Activated CD4-positive, alpha-beta memory T cell treated with anti-CD3 and anti-CD28 coated beads for 36 hours (primary cell): ENCODE data around the gene PITPNC1. TPM values are rescaled to one million over a fixed set of nuclear protein-coding genes. Genes with fewer than 3 reads are reported as not detected.

Experiments used
- CTCF ChIA-PET: fragments of 350-600 bp; sonication (Branson Sonifier 250); formaldehyde crosslinking; loops from one replicate; lab custom pipeline; 2021; ENCODE audit warnings: antibody characterized with exemption, inconsistent platforms; lab: Charles Lee
- POLR2A ChIA-PET: fragments of 350-600 bp; sonication (Branson Sonifier 250); formaldehyde crosslinking; loops from one replicate; lab custom pipeline; 2021; ENCODE audit warnings: antibody characterized with exemption; lab: Charles Lee
- DNase-seq: peaks from one replicate; pipeline ENCODE4 v3.0.0-alpha.2; 2020
- H3K27ac Mint-ChIP-seq: one replicate; pipeline ENCODE4 v1.8.0; 2021; ENCODE audit warnings: mixed read lengths
- H3K27me3 Mint-ChIP-seq: one replicate; pipeline ENCODE4 v1.8.0; 2021; ENCODE audit warnings: mixed read lengths
- H3K36me3 Mint-ChIP-seq: one replicate; pipeline ENCODE4 v1.8.0; 2021; ENCODE audit warnings: mixed read lengths
- H3K4me1 Mint-ChIP-seq: one replicate; pipeline ENCODE4 v1.8.0; 2021; ENCODE audit warnings: low read depth, mixed read lengths
- H3K4me3 Mint-ChIP-seq: one replicate; pipeline ENCODE4 v1.8.0; 2021; ENCODE audit warnings: mild to moderate bottlenecking, mixed read lengths
- H3K9me3 Mint-ChIP-seq: one replicate; pipeline ENCODE4 v1.8.0; 2021; ENCODE audit warnings: mixed read lengths
- intact Hi-C: fragments of 100-400 bp; cut with micrococcal nuclease; formaldehyde crosslinking; loops from one replicate; pipeline ENCODE4 v1.15.1; 2023
- total RNA-seq, 2 experiments: library from RNA; stranded (reverse); gene quantifications; one replicate each; pipeline ENCODE4 v1.2.3, GENCODE V29; 2021

PITPNC1 gene
- total RNA-seq, 2 experiments from 2014 or later: 35.7 to 37.3 TPM

- peaks cover 3% of the 10 kb centered on the region for H3K9me3 Mint-ChIP-seq
- no peaks in the 10 kb centered on the region for H3K27me3 Mint-ChIP-seq
- ChIA-PET POLR2A (interaction anchor here (0.7 kb wide), 1 partner anchor 15 kb away, joined by 3 read pairs; no protein-coding TSS in a partner anchor), CTCF (no interaction called here)
- intact Hi-C loops: no loop called here
- H3K4me1 Mint-ChIP-seq: no peaks in the 10 kb centered on the region
- no peak for DNase-seq
- no peak overlapping the region for H3K4me3 Mint-ChIP-seq
- peaks cover 17% of the 10 kb centered on the region for H3K36me3 Mint-ChIP-seq
- H3K27ac Mint-ChIP-seq: no peak overlapping the region
Observed at GRCh38 chr17:67663457-67663856, 286.4 kb downstream of the PITPNC1 start.

GRCh38 chr17:67666028-67666427, 288.9 kb downstream of the PITPNC1 start:
- no peak overlapping the region for H3K4me3 Mint-ChIP-seq
- CTCF ChIA-PET: no interaction called here
- H3K9me3 Mint-ChIP-seq: no peaks in the 10 kb centered on the region
- peaks cover 12% of the 10 kb centered on the region for H3K36me3 Mint-ChIP-seq
- no peaks in the 10 kb centered on the region for H3K27me3 Mint-ChIP-seq
- intact Hi-C loops: no loop called here
- POLR2A ChIA-PET: no interaction called here
- H3K27ac Mint-ChIP-seq: no peak overlapping the region
- no peaks in the 10 kb centered on the region for H3K4me1 Mint-ChIP-seq
- DNase-seq: no peak

GRCh38 chr17:67666710-67667109, 289.6 kb downstream of the PITPNC1 start:
- H3K4me1 Mint-ChIP-seq: no peaks in the 10 kb centered on the region
- intact Hi-C loops: no loop called here
- peaks cover 7% of the 10 kb centered on the region for H3K36me3 Mint-ChIP-seq
- H3K9me3 Mint-ChIP-seq: no peaks in the 10 kb centered on the region
- H3K4me3 Mint-ChIP-seq: no peak overlapping the region
- ChIA-PET CTCF (no interaction called here), POLR2A (no interaction called here)
- H3K27ac Mint-ChIP-seq: no peak overlapping the region
- no peak for DNase-seq
- no peaks in the 10 kb centered on the region for H3K27me3 Mint-ChIP-seq

GRCh38 chr17:67671493-67671892, 294.4 kb downstream of the PITPNC1 start:
- no peak overlapping the region for H3K4me3 Mint-ChIP-seq
- H3K36me3 Mint-ChIP-seq: peaks cover 4% of the 10 kb centered on the region
- no peak overlapping the region for H3K27ac Mint-ChIP-seq
- no peaks in the 10 kb centered on the region for H3K27me3 Mint-ChIP-seq
- no peaks in the 10 kb centered on the region for H3K9me3 Mint-ChIP-seq
- H3K4me1 Mint-ChIP-seq: no peaks in the 10 kb centered on the region
- POLR2A ChIA-PET: no interaction called here
- intact Hi-C loops: no loop called here
- CTCF ChIA-PET: interaction anchor here (0.8 kb wide), 1 partner anchor 332 kb away, joined by 3 read pairs; no protein-coding TSS in a partner anchor
- DNase-seq: no peak

GRCh38 chr17:67672592-67673335, 295.7 kb downstream of the PITPNC1 start:
- CTCF ChIA-PET: no interaction called here
- Mint-ChIP-seq H3K36me3 (peaks cover 4% of the 10 kb centered on the region), H3K27me3 (no peaks in the 10 kb centered on the region), H3K4me3 (no peak overlapping the region), H3K9me3 (no peaks in the 10 kb centered on the region), H3K4me1 (no peaks in the 10 kb centered on the region), H3K27ac (no peak overlapping the region)
- no peak for DNase-seq
- intact Hi-C loops: no loop called here
- POLR2A ChIA-PET: no interaction called here

GRCh38 chr17:67675481-67675880, 298.4 kb downstream of the PITPNC1 start:
- ChIA-PET POLR2A (no interaction called here), CTCF (no interaction called here)
- no peaks in the 10 kb centered on the region for H3K36me3 Mint-ChIP-seq
- no peak for DNase-seq
- no peak overlapping the region for H3K4me3 Mint-ChIP-seq
- intact Hi-C loops: no loop called here
- H3K4me1 Mint-ChIP-seq: peaks cover 2% of the 10 kb centered on the region
- H3K27ac Mint-ChIP-seq: no peak overlapping the region
- H3K27me3 Mint-ChIP-seq: no peaks in the 10 kb centered on the region
- no peaks in the 10 kb centered on the region for H3K9me3 Mint-ChIP-seq

GRCh38 chr17:67676305-67676704, 299.2 kb downstream of the PITPNC1 start:
- Mint-ChIP-seq H3K4me1 (peaks cover 7% of the 10 kb centered on the region), H3K27me3 (no peaks in the 10 kb centered on the region), H3K27ac (no peak overlapping the region), H3K4me3 (no peak overlapping the region), H3K9me3 (no peaks in the 10 kb centered on the region), H3K36me3 (no peaks in the 10 kb centered on the region)
- DNase-seq: no peak
- intact Hi-C loops: no loop called here
- CTCF ChIA-PET: interaction anchor here (1.1 kb wide), 1 partner anchor 304 kb away, joined by 4 read pairs; no protein-coding TSS in a partner anchor
- POLR2A ChIA-PET: no interaction called here

- ChIA-PET CTCF (interaction anchor here (1.0 to 1.7 kb wide), 2 partner anchors 9 to 303 kb away, joined by 3 read pairs; no protein-coding TSS in a partner anchor), POLR2A (interaction anchor here (0.6 kb wide), 1 partner anchor 15 kb away, joined by 3 read pairs; no protein-coding TSS in a partner anchor)
- no peak overlapping the region for H3K27ac Mint-ChIP-seq
- H3K4me1 Mint-ChIP-seq: peaks cover 7% of the 10 kb centered on the region
- H3K9me3 Mint-ChIP-seq: no peaks in the 10 kb centered on the region
- no peak overlapping the region for H3K4me3 Mint-ChIP-seq
- H3K36me3 Mint-ChIP-seq: no peaks in the 10 kb centered on the region
- H3K27me3 Mint-ChIP-seq: no peaks in the 10 kb centered on the region
- intact Hi-C loops: no loop called here
- DNase-seq: no peak
Observed at GRCh38 chr17:67678414-67678813, 301.3 kb downstream of the PITPNC1 start.

- CTCF ChIA-PET: interaction anchor here (0.9 to 1.0 kb wide), 2 partner anchors 8 to 305 kb away, joined by 3 read pairs; no protein-coding TSS in a partner anchor
- POLR2A ChIA-PET: no interaction called here
- H3K27ac Mint-ChIP-seq: no peak overlapping the region
- no peaks in the 10 kb centered on the region for H3K27me3 Mint-ChIP-seq
- H3K4me1 Mint-ChIP-seq: peaks cover 7% of the 10 kb centered on the region
- no peak for DNase-seq
- no peaks in the 10 kb centered on the region for H3K9me3 Mint-ChIP-seq
- H3K36me3 Mint-ChIP-seq: no peaks in the 10 kb centered on the region
- intact Hi-C loops: no loop called here
- no peak overlapping the region for H3K4me3 Mint-ChIP-seq
Observed at GRCh38 chr17:67679225-67679624, 302.1 kb downstream of the PITPNC1 start.

- CTCF ChIA-PET: no interaction called here
- H3K27me3 Mint-ChIP-seq: no peaks in the 10 kb centered on the region
- intact Hi-C loops: no loop called here
- POLR2A ChIA-PET: no interaction called here
- peaks cover 7% of the 10 kb centered on the region for H3K4me1 Mint-ChIP-seq
- no peak for DNase-seq
- no peaks in the 10 kb centered on the region for H3K9me3 Mint-ChIP-seq
- H3K27ac Mint-ChIP-seq: no peak overlapping the region
- no peak overlapping the region for H3K4me3 Mint-ChIP-seq
- H3K36me3 Mint-ChIP-seq: no peaks in the 10 kb centered on the region
Observed at GRCh38 chr17:67679721-67680120, 302.6 kb downstream of the PITPNC1 start.

- DNase-seq: no peak
- H3K9me3 Mint-ChIP-seq: no peaks in the 10 kb centered on the region
- peak overlapping the region; percentile 35 for H3K27ac Mint-ChIP-seq
- H3K27me3 Mint-ChIP-seq: no peaks in the 10 kb centered on the region
- H3K4me3 Mint-ChIP-seq: no peak overlapping the region
- H3K4me1 Mint-ChIP-seq: peaks cover 7% of the 10 kb centered on the region
- ChIA-PET POLR2A (no interaction called here), CTCF (no interaction called here)
- intact Hi-C loops: no loop called here
- no peaks in the 10 kb centered on the region for H3K36me3 Mint-ChIP-seq
Observed at GRCh38 chr17:67680445-67681224, 303.6 kb downstream of the PITPNC1 start.

GRCh38 chr17:67682196-67682595, 305.1 kb downstream of the PITPNC1 start:
- ChIA-PET CTCF (no interaction called here), POLR2A (no interaction called here)
- H3K27ac Mint-ChIP-seq: no peak overlapping the region

More at GRCh38 chr17:67682196-67682595, 305.1 kb downstream of the PITPNC1 start:
- intact Hi-C loops: no loop called here
- H3K36me3 Mint-ChIP-seq: no peaks in the 10 kb centered on the region
- H3K4me3 Mint-ChIP-seq: no peak overlapping the region
- no peak for DNase-seq
- peaks cover 7% of the 10 kb centered on the region for H3K4me1 Mint-ChIP-seq
- H3K27me3 Mint-ChIP-seq: no peaks in the 10 kb centered on the region
- H3K9me3 Mint-ChIP-seq: no peaks in the 10 kb centered on the region
